WTC11 (cell line): ENCODE measurements around the gene ARHGAP15. TPM values are rescaled to one million over a fixed set of nuclear protein-coding genes. Genes with fewer than 3 reads are reported as not detected.

Experiments
- ATAC-seq: fragments of 200-7000 bp; cut with Tn5 transposase; 2 replicates; pipeline ENCODE4 v1.10.0; 2021; ENCODE audit warnings: mild to moderate bottlenecking, moderate library complexity
- CTCF ChIA-PET: fragments of 300-600 bp; sonication (Branson Sonifier 250); formaldehyde crosslinking; loops from one replicate; lab custom pipeline; 2021; ENCODE audit warnings: antibody characterized with exemption; lab: Charles Lee
- POLR2A ChIA-PET: fragments of 350-600 bp; sonication (Branson Sonifier 250); formaldehyde crosslinking; loops from one replicate; lab custom pipeline; 2021; ENCODE audit warnings: antibody characterized with exemption; lab: Charles Lee
- DNase-seq: peaks from one replicate; pipeline ENCODE4 v3.0.0; 2021; ENCODE audit warnings: low spot score
- H3K27ac Mint-ChIP-seq: 2 replicates; pipeline ENCODE4 v1.8.0; 2021; ENCODE audit warnings: mixed read lengths
- H3K27me3 Mint-ChIP-seq: 2 replicates; pipeline ENCODE4 v1.8.0; 2021; ENCODE audit warnings: low read depth, mild to moderate bottlenecking, moderate library complexity, mixed read lengths
- H3K36me3 Mint-ChIP-seq: 2 replicates; pipeline ENCODE4 v1.8.0; 2021; ENCODE audit warnings: mixed read lengths
- H3K4me1 Mint-ChIP-seq: 2 replicates; pipeline ENCODE4 v1.8.0; 2022; ENCODE audit warnings: mixed read lengths
- H3K4me3 Mint-ChIP-seq: 2 replicates; pipeline ENCODE4 v1.8.0; 2021; ENCODE audit warnings: mild to moderate bottlenecking, moderate library complexity, mixed read lengths
- H3K9me3 Mint-ChIP-seq: 2 replicates; pipeline ENCODE4 v1.8.0; 2021; ENCODE audit warnings: mixed read lengths
- AR ChIP-seq: fragments of 250-450 bp; sonication (Bioruptor Pico); IDR thresholded peaks from 2 replicates; pipeline ENCODE4 v1.9.0; 2021; ENCODE audit warnings: mild to moderate bottlenecking
- ATF1 ChIP-seq: sonication (generic); formaldehyde crosslinking; IDR thresholded peaks from 2 replicates; pipeline ENCODE4 v1.8.1; 2023; ENCODE audit warnings: mild to moderate bottlenecking, moderate library complexity, missing genetic modification reagents
- E2F4 ChIP-seq: sonication (generic); formaldehyde crosslinking; IDR thresholded peaks from 2 replicates; pipeline ENCODE4 v1.8.1; 2022; ENCODE audit warnings: low read depth, mild to moderate bottlenecking, moderate library complexity, missing genetic modification reagents, borderline replicate concordance
- ELF4 ChIP-seq: sonication (generic); formaldehyde crosslinking; IDR thresholded peaks from 2 replicates; pipeline ENCODE4 v1.8.1; 2022; ENCODE audit warnings: low read depth, mild to moderate bottlenecking, moderate library complexity, missing genetic modification reagents
- FOXP1 ChIP-seq: sonication (generic); formaldehyde crosslinking; IDR thresholded peaks from 2 replicates; pipeline ENCODE4 v1.8.0; 2022; ENCODE audit warnings: missing genetic modification reagents, mild to moderate bottlenecking, moderate library complexity, borderline replicate concordance
- HMGXB4 ChIP-seq: sonication (generic); formaldehyde crosslinking; IDR thresholded peaks from 2 replicates; pipeline ENCODE4 v1.8.1; 2023; ENCODE audit warnings: mild to moderate bottlenecking, moderate library complexity, missing genetic modification reagents
- IRF2 ChIP-seq: sonication (generic); formaldehyde crosslinking; IDR thresholded peaks from 2 replicates; pipeline ENCODE4 v1.8.0; 2022; ENCODE audit warnings: low read depth, missing genetic modification reagents, borderline replicate concordance
- JUN ChIP-seq: sonication (generic); formaldehyde crosslinking; IDR thresholded peaks from 2 replicates; pipeline ENCODE4 v1.8.0; 2023; ENCODE audit warnings: mild to moderate bottlenecking, missing genetic modification reagents
- MAX ChIP-seq: sonication (generic); formaldehyde crosslinking; IDR thresholded peaks from 2 replicates; pipeline ENCODE4 v1.8.0; 2022; ENCODE audit warnings: mild to moderate bottlenecking, missing genetic modification reagents
- MLX ChIP-seq: sonication (generic); formaldehyde crosslinking; IDR thresholded peaks from 2 replicates; pipeline ENCODE4 v1.8.1; 2023; ENCODE audit warnings: mild to moderate bottlenecking, missing genetic modification reagents, moderate library complexity
- MXD4 ChIP-seq: fragments of 250-450 bp; sonication (Bioruptor Pico); IDR thresholded peaks from 2 replicates; pipeline ENCODE4 v1.8.0; 2021; ENCODE audit warnings: mild to moderate bottlenecking, moderate library complexity, borderline replicate concordance
- NFYB ChIP-seq: sonication (generic); formaldehyde crosslinking; conservative IDR thresholded peaks from 2 replicates; pipeline ENCODE4 v1.8.0; 2022; ENCODE audit warnings: low read depth, missing genetic modification reagents
- NR3C1 ChIP-seq: sonication (generic); formaldehyde crosslinking; conservative IDR thresholded peaks from 2 replicates; pipeline ENCODE4 v1.8.1; 2023; ENCODE audit warnings: low read depth, mild to moderate bottlenecking, missing genetic modification reagents
- PRDM15 ChIP-seq: sonication (generic); formaldehyde crosslinking; IDR thresholded peaks from 2 replicates; pipeline ENCODE4 v1.8.0; 2022; ENCODE audit warnings: missing genetic modification reagents
- RELA ChIP-seq: sonication (generic); formaldehyde crosslinking; IDR thresholded peaks from 2 replicates; pipeline ENCODE4 v1.8.1; 2022; ENCODE audit warnings: missing genetic modification reagents, mild to moderate bottlenecking, borderline replicate concordance
- SMAD3 ChIP-seq: sonication (generic); formaldehyde crosslinking; IDR thresholded peaks from 2 replicates; pipeline ENCODE4 v1.8.0; 2022; ENCODE audit warnings: missing genetic modification reagents, mild to moderate bottlenecking, borderline replicate concordance
- ZBTB21 ChIP-seq: sonication (generic); formaldehyde crosslinking; IDR thresholded peaks from 2 replicates; pipeline ENCODE4 v1.8.1; 2023; ENCODE audit warnings: mild to moderate bottlenecking, missing genetic modification reagents, borderline replicate concordance
- ZBTB43 ChIP-seq: sonication (generic); formaldehyde crosslinking; IDR thresholded peaks from 2 replicates; pipeline ENCODE4 v1.8.1; 2023; ENCODE audit warnings: mild to moderate bottlenecking, missing genetic modification reagents
- ZMAT4 ChIP-seq: fragments of 250-450 bp; sonication (Bioruptor Pico); IDR thresholded peaks from 2 replicates; pipeline ENCODE4 v1.9.0; 2021; ENCODE audit warnings: mild to moderate bottlenecking
- ZNF232 ChIP-seq: sonication (generic); formaldehyde crosslinking; IDR thresholded peaks from 2 replicates; pipeline ENCODE4 v1.8.0; 2022; ENCODE audit warnings: mild to moderate bottlenecking, missing genetic modification reagents
- ZNF263 ChIP-seq: sonication (generic); formaldehyde crosslinking; IDR thresholded peaks from 2 replicates; pipeline ENCODE4 v1.8.1; 2022; ENCODE audit warnings: low read depth, mild to moderate bottlenecking, moderate library complexity, missing genetic modification reagents
- ZNF396 ChIP-seq: fragments of 250-450 bp; sonication (Bioruptor Pico); IDR thresholded peaks from 2 replicates; pipeline ENCODE4 v1.8.0; 2021; ENCODE audit warnings: mild to moderate bottlenecking, moderate library complexity, borderline replicate concordance
- ZNF416 ChIP-seq: fragments of 250-450 bp; sonication (Bioruptor Pico); IDR thresholded peaks from 2 replicates; pipeline ENCODE4 v1.9.0; 2021; ENCODE audit warnings: mild to moderate bottlenecking, inconsistent platforms
- ZNF671 ChIP-seq: fragments of 250-450 bp; sonication (Bioruptor Pico); IDR thresholded peaks from 2 replicates; pipeline ENCODE4 v1.8.0; 2021; ENCODE audit warnings: mild to moderate bottlenecking
- total RNA-seq: library from RNA; stranded (reverse); gene quantifications from 3 replicates; pipeline ENCODE4 v1.2.3, GENCODE V29; 2021

The ARHGAP15 gene
- total RNA-seq, 1 experiment from 2014 or later = 0.28 TPM

GRCh38 chr2:143218621-143219020 is 89.4 kb downstream of the ARHGAP15 start:
- TF ChIP-seq NFYB (CRISPR knock-in tag) (no peak), JUN (CRISPR knock-in tag) (no peak), AR (CRISPR knock-in tag) (no peak), PRDM15 (CRISPR knock-in tag) (no peak), ZBTB21 (CRISPR knock-in tag) (no peak), E2F4 (CRISPR knock-in tag) (no peak), RELA (CRISPR knock-in tag) (no peak), SMAD3 (CRISPR knock-in tag) (no peak), ZMAT4 (CRISPR knock-in tag) (no peak), MLX (CRISPR knock-in tag) (no peak), ZNF263 (CRISPR knock-in tag) (no peak), ATF1 (no peak), MAX (no peak), MXD4 (CRISPR knock-in tag) (no peak), IRF2 (CRISPR knock-in tag) (no peak)
- no peak overlapping the region for H3K27ac Mint-ChIP-seq
- ATAC-seq (no peak), DNase-seq (no peak)
- H3K27me3 Mint-ChIP-seq = no peaks in the 10 kb centered on the region
- CTCF ChIA-PET = no interaction called here
- no peak overlapping the region for H3K4me3 Mint-ChIP-seq
- POLR2A ChIA-PET = no interaction called here
- no peaks in the 10 kb centered on the region for H3K9me3 Mint-ChIP-seq
- 0 out of 2 replicates have a peak, but pooled peaks cover 3% of the 10 kb centered on the region for H3K4me1 Mint-ChIP-seq
- no peaks in the 10 kb centered on the region for H3K36me3 Mint-ChIP-seq

GRCh38 chr2:143219266-143219665 is 90.0 kb downstream of the ARHGAP15 start:
- Mint-ChIP-seq H3K4me3 (no peak overlapping the region), H3K27ac (no peak overlapping the region), H3K27me3 (no peaks in the 10 kb centered on the region), H3K4me1 (0 out of 2 replicates have a peak, but pooled peaks cover 3% of the 10 kb centered on the region), H3K9me3 (no peaks in the 10 kb centered on the region), H3K36me3 (no peaks in the 10 kb centered on the region)
- POLR2A ChIA-PET = no interaction called here
- DNase-seq = no peak
- CTCF ChIA-PET = no interaction called here
- no peak for ATAC-seq
- TF ChIP-seq ZNF671 = no peak
- no peak for TF ChIP-seq ELF4 (CRISPR knock-in tag)
- TF ChIP-seq FOXP1 (CRISPR knock-in tag) = no peak
- TF ChIP-seq NFYB (CRISPR knock-in tag) = no peak
- no peak for TF ChIP-seq ZNF232 (CRISPR knock-in tag)
- no peak for TF ChIP-seq ZNF396
- TF ChIP-seq ZNF416 (CRISPR knock-in tag) = no peak
- TF ChIP-seq NR3C1 (CRISPR knock-in tag) = no peak
- no peak for TF ChIP-seq HMGXB4 (CRISPR knock-in tag)
- no peak for TF ChIP-seq ZBTB43 (CRISPR knock-in tag)
